Endothelial cell of umbilical vein (primary cell): ENCODE measurements around the gene RPL31. TPM values are rescaled to one million over a fixed set of nuclear protein-coding genes. Genes with fewer than 3 reads are reported as not detected.

Experiments used
- BruUV-seq: library from RNA; stranded (reverse); fragments of 400-500 nt; replicated peaks from 2 replicates; lab custom pipeline; 2021; lab: Mats Ljungman, UMichigan
- CTCF ChIA-PET: fragments of 300-600, 350-600 bp; sonication (Branson Sonifier 250); formaldehyde crosslinking; loops from one replicate; lab custom pipeline; 2021; ENCODE audit warnings: antibody characterized with exemption, inconsistent platforms; lab: Charles Lee
- POLR2A ChIA-PET: fragments of 300-600, 350-600 bp; sonication (Branson Sonifier 250); formaldehyde crosslinking; loops from one replicate; lab custom pipeline; 2021; ENCODE audit warnings: antibody characterized with exemption, inconsistent platforms; lab: Charles Lee
- DNase-seq: peaks from one replicate; pipeline ENCODE4 v3.0.0-alpha.2; 2011; ENCODE audit warnings: low read depth, low spot score
- FAIRE-seq: peaks from 2 replicates; lab custom pipeline; 2011; peaks lifted over from hg19 to GRCh38; lab: Jason Lieb, UNC
- H2AFZ ChIP-seq: 2 replicates; pipeline ENCODE4 v1.6.0; 2012; ENCODE audit warnings: low read depth, low read length, control low read depth, inconsistent platforms
- H3K27ac ChIP-seq: 2 replicates; pipeline ENCODE4 v1.5.1; 2011; ENCODE audit warnings: low read depth, mild to moderate bottlenecking, control low read depth, low read length, moderate library complexity; ENCODE audit not compliant: insufficient read depth
- H3K27me3 ChIP-seq, 2 experiments: 2 replicates each; pipeline versions ENCODE4 v1.6.0 to v1.6.1; 2011; ENCODE audit warnings: low read length in 2 of 2, mixed read lengths in 1 of 2; ENCODE audit not compliant: control insufficient read depth in 2 of 2, insufficient read depth in 2 of 2
- H3K36me3 ChIP-seq, 2 experiments: 2 replicates in 1 of 2; 3 replicates in 1 of 2; pipeline ENCODE4 v1.5.1; 2011; ENCODE audit warnings: low read length in 2 of 2, mild to moderate bottlenecking in 1 of 2, moderate library complexity in 1 of 2; ENCODE audit not compliant: control insufficient read depth in 2 of 2, insufficient read depth in 2 of 2; ENCODE audit errors: extremely low read depth in 1 of 2
- H3K4me1 ChIP-seq: 3 replicates; pipeline ENCODE4 v1.5.1; 2011; ENCODE audit warnings: mild to moderate bottlenecking, low read length; ENCODE audit not compliant: control insufficient read depth, insufficient read depth; ENCODE audit errors: extremely low read depth
- H3K4me2 ChIP-seq: 2 replicates; pipeline ENCODE4 v1.6.1; 2011; ENCODE audit warnings: low read length, control low read depth, mixed read lengths; ENCODE audit not compliant: insufficient read depth
- H3K4me3 ChIP-seq, 3 experiments: fragments of 200-600 bp in 1 of 3; sonication (generic), shearing (Covaris generic) in 1 of 3; replicated peaks in 1 of 3; 2 replicates each; pipeline ENCODE4 v1.5.1; 2011 to 2016; ENCODE audit warnings: control low read depth in 3 of 3, low read length in 3 of 3, mild to moderate bottlenecking in 2 of 3, inconsistent platforms in 1 of 3, low read depth in 1 of 3, moderate library complexity in 1 of 3; ENCODE audit not compliant: insufficient read depth in 1 of 3
- H3K79me2 ChIP-seq: 2 replicates; pipeline ENCODE4 v1.6.0; 2012; ENCODE audit warnings: low read length, inconsistent platforms; ENCODE audit not compliant: control insufficient read depth, insufficient read depth
- H3K9ac ChIP-seq: replicated peaks from 2 replicates; pipeline ENCODE3; 2011; ENCODE audit warnings: low read length, control low read depth; ENCODE audit not compliant: insufficient read depth; ENCODE audit errors: extremely low read depth
- H3K9me1 ChIP-seq: replicated peaks from 3 replicates; pipeline ENCODE4 v1.6.0; 2011; ENCODE audit warnings: mild to moderate bottlenecking, low read length; ENCODE audit not compliant: control insufficient read depth, insufficient read depth; ENCODE audit errors: extremely low read depth
- H3K9me3 ChIP-seq: replicated peaks from 2 replicates; pipeline ENCODE4 v1.5.1; 2012; ENCODE audit warnings: low read length, inconsistent platforms; ENCODE audit not compliant: control insufficient read depth, insufficient read depth
- H4K20me1 ChIP-seq: replicated peaks from 2 replicates; pipeline ENCODE3; 2011; ENCODE audit warnings: mild to moderate bottlenecking, low read length; ENCODE audit not compliant: control insufficient read depth, insufficient read depth; ENCODE audit errors: extremely low read depth
- CTCF ChIP-seq, 2 donors: IDR thresholded peaks; 1 replicate in 1 of 2; 2 replicates in 1 of 2; pipeline ENCODE4 v1.5.1; 2011; ENCODE audit warnings: low read length in 2 of 2, mild to moderate bottlenecking in 2 of 2, moderate library complexity in 2 of 2, control low read depth in 1 of 2, inconsistent platforms in 1 of 2, low read depth in 1 of 2; ENCODE audit not compliant: insufficient read depth in 1 of 2; ENCODE audit errors: extremely low read depth in 1 of 2
- EZH2 ChIP-seq: IDR thresholded peaks from 2 replicates; pipeline ENCODE4 v1.6.1; 2012; ENCODE audit warnings: borderline replicate concordance, low read depth, mild to moderate bottlenecking, moderate library complexity, low read length, inconsistent platforms; ENCODE audit not compliant: severe bottlenecking
- FOS ChIP-seq: IDR thresholded peaks from 2 replicates; pipeline ENCODE4 v1.6.1; 2011; ENCODE audit warnings: mild to moderate bottlenecking, low read length, moderate library complexity, borderline replicate concordance; ENCODE audit not compliant: insufficient read depth
- GATA2 ChIP-seq: IDR thresholded peaks from 2 replicates; pipeline ENCODE4 v1.7.0; 2011; ENCODE audit warnings: low read depth, mild to moderate bottlenecking, moderate library complexity, mixed read lengths, low read length; ENCODE audit not compliant: insufficient read length, insufficient read depth
- JUN ChIP-seq: IDR thresholded peaks from 2 replicates; pipeline ENCODE4 v1.6.1; 2011; ENCODE audit warnings: borderline replicate concordance, low read depth; ENCODE audit not compliant: insufficient read length, insufficient read depth
- MAX ChIP-seq: IDR thresholded peaks from 2 replicates; pipeline ENCODE4 v1.6.1; 2011; ENCODE audit not compliant: insufficient read depth, insufficient read length
- MYC ChIP-seq: IDR thresholded peaks from one replicate; pipeline ENCODE4 v1.6.1; 2011; ENCODE audit warnings: mild to moderate bottlenecking, low read depth, low read length
- POLR2A ChIP-seq: IDR thresholded peaks from 2 replicates; pipeline ENCODE4 v1.6.1; 2012; ENCODE audit warnings: low read depth, mild to moderate bottlenecking, control low read depth, low read length
- POLR2AphosphoS5 ChIP-seq: IDR thresholded peaks from 2 replicates; pipeline ENCODE4 v1.6.1; 2012; ENCODE audit warnings: low read depth, mild to moderate bottlenecking, control low read depth, low read length, moderate library complexity; ENCODE audit not compliant: insufficient read depth
- dilution Hi-C: fragments of 300-500 bp; cut with MboI; formaldehyde crosslinking; loops from one replicate; pipeline ENCODE4 v1.15.0; 2019; ENCODE audit warnings: low sequenced_read_pairs; ENCODE audit not compliant: extremely low pct_ligation_motif_present
- intact Hi-C: fragments of 100-400 bp; cut with micrococcal nuclease; formaldehyde crosslinking; loops from one replicate; pipeline ENCODE4 v1.10.0; 2022
- polyA plus RNA-seq, 4 experiments: library from polyadenylated mRNA; depleted of rRNA in 3 of 4; stranded (reverse) in 3 of 4; unstranded in 1 of 4; fragments of >200 nt; gene quantifications; 2 replicates each; pipeline versions ENCODE4 v1.2.1 to v1.2.3, GENCODE V29; 2011 to 2012; ENCODE audit warnings: missing spikeins in 1 of 4
- total RNA-seq: library from RNA; stranded (reverse); gene quantifications from 2 replicates; pipeline ENCODE4 v1.2.3, GENCODE V29; 2021

RPL31 gene
- total and polyA plus RNA-seq, 2 donors (not counting 3 experiments of a cell fraction or from before 2014, with no cell fraction given), result 1,137 to 1,355 TPM

- Histone ChIP-seq H3K4me2 (no peak overlapping the region), H2AFZ (no peak overlapping the region), H3K79me2 (no peaks in the 10 kb centered on the region), H3K4me3 (no peak overlapping the region), H3K9ac (no peak overlapping the region), H3K27ac (no peak overlapping the region), H4K20me1 (no peaks in the 10 kb centered on the region), H3K36me3 (peaks cover 12 to 17% of the 10 kb centered on the region in 2 experiments), H3K9me3 (no peaks in the 10 kb centered on the region), H3K27me3 (no peaks in the 10 kb centered on the region), H3K4me1 (no peaks in the 10 kb centered on the region), H3K9me1 (no peaks in the 10 kb centered on the region)
- ChIA-PET POLR2A (no interaction called here), CTCF (interaction anchor here (1.0 to 1.3 kb wide), 3 partner anchors 9 to 165 kb away, joined by 3 to 4 read pairs (median 3); no protein-coding TSS in a partner anchor)
- no peak for DNase-seq
- dilution Hi-C loops (no loop called here), intact Hi-C loops (no loop called here)
- TF ChIP-seq EZH2 (no peak), JUN (no peak)
- no TSS peak for BruUV-seq
- no peak for FAIRE-seq
Measured at GRCh38 chr2:101023327-101024107, 21.4 kb downstream of the RPL31 start.

- Histone ChIP-seq H3K27me3 (no peaks in the 10 kb centered on the region), H4K20me1 (no peaks in the 10 kb centered on the region), H3K4me1 (no peaks in the 10 kb centered on the region), H2AFZ (no peak overlapping the region), H3K4me2 (no peak overlapping the region), H3K9me3 (no peaks in the 10 kb centered on the region), H3K27ac (no peak overlapping the region), H3K79me2 (no peaks in the 10 kb centered on the region), H3K36me3 (peaks cover 15 to 20% of the 10 kb centered on the region in 2 experiments), H3K4me3 (no peak overlapping the region), H3K9ac (no peak overlapping the region), H3K9me1 (no peaks in the 10 kb centered on the region)
- DNase-seq, result no peak
- POLR2A ChIA-PET, result no interaction called here
- no peak for FAIRE-seq
- intact Hi-C loops (no loop called here), dilution Hi-C loops (loop anchor here (25.0 kb wide), 1 partner anchor 187 kb away; no protein-coding TSS in a partner anchor)
- no TSS peak for BruUV-seq
- TF ChIP-seq FOS (no peak), POLR2A (no peak), MAX (no peak), JUN (no peak), EZH2 (no peak), GATA2 (no peak), POLR2AphosphoS5 (no peak), MYC (no peak), CTCF (IDR thresholded peaks at IDR 0.05; ENCODE audit: extremely low read depth in 1 of 2, insufficient read depth in 1 of 2, low read depth in 1 of 2, low read length in 2 of 2) (no peak)
- CTCF ChIA-PET, result interaction anchor here (0.9 to 1.8 kb wide), 5 partner anchors 11 to 295 kb away, joined by 3 to 9 read pairs (median 4); no protein-coding TSS in a partner anchor
Measured at GRCh38 chr2:101025561-101025960, 23.5 kb downstream of the RPL31 start.
